OCI-LY3 (cell line): ENCODE measurements around the gene EHBP1L1.
A peak's percentile ranks its signal among the peaks of the same experiment; 100 is the strongest.
"Not testable (repeated sequence)": the region's sequence is repeated elsewhere in the genome, so short reads cannot be mapped to it uniquely, and the experiment has no call there.

Experiments
- H2AFZ ChIP-seq: fragments of 200-600, 300-600 bp; shearing (Covaris generic); 2 replicates; pipeline ENCODE4 v1.6.0; 2014; ENCODE audit warnings: antibody characterized with exemption, low read depth, low read length
- H3K27ac ChIP-seq: fragments of 200-600, 300-600 bp; sonication (generic); 2 replicates; pipeline ENCODE4 v1.5.1; 2014; ENCODE audit warnings: mild to moderate bottlenecking, low read length, moderate library complexity, mixed read lengths
- H3K27me3 ChIP-seq: fragments of 200-600, 300-600 bp; sonication (generic); 2 replicates; pipeline ENCODE4 v1.6.1; 2014; ENCODE audit warnings: low read depth, low read length, mixed read lengths
- H3K36me3 ChIP-seq: fragments of 200-600, 300-600 bp; sonication (generic); replicated peaks from 2 replicates; pipeline ENCODE3; 2014; ENCODE audit warnings: low read depth, low read length, mixed read lengths
- H3K4me1 ChIP-seq: fragments of 300-600, 200-600 bp; sonication (generic); 2 replicates; pipeline ENCODE4 v1.6.1; 2014; ENCODE audit warnings: low read length, mixed read lengths
- H3K4me2 ChIP-seq: fragments of 200-600, 300-600 bp; sonication (generic); 2 replicates; pipeline ENCODE4 v1.6.1; 2014; ENCODE audit warnings: low read length, mixed read lengths
- H3K4me3 ChIP-seq: fragments of 300-600, 200-600 bp; sonication (generic); 2 replicates; pipeline ENCODE4 v1.5.1; 2014; ENCODE audit warnings: antibody characterized with exemption, mild to moderate bottlenecking, low read length, moderate library complexity
- H3K79me2 ChIP-seq: fragments of 300-600, 200-600 bp; shearing (Covaris generic); 2 replicates; pipeline ENCODE4 v1.6.1; 2014; ENCODE audit warnings: mild to moderate bottlenecking, low read length, mixed read lengths
- H3K9ac ChIP-seq: fragments of 300-600, 200-600 bp; shearing (Covaris generic); 2 replicates; pipeline ENCODE4 v1.6.0; 2014; ENCODE audit warnings: mild to moderate bottlenecking, low read length, moderate library complexity
- H3K9me3 ChIP-seq: fragments of 200-600, 300-600 bp; shearing (Covaris generic); 2 replicates; pipeline ENCODE4 v1.6.1; 2014; ENCODE audit warnings: low read length, mixed read lengths; ENCODE audit not compliant: insufficient read depth
- H4K20me1 ChIP-seq: fragments of 200-600, 300-600 bp; sonication (generic); 2 replicates; pipeline ENCODE4 v1.6.1; 2016; ENCODE audit warnings: low read length, mixed read lengths; ENCODE audit not compliant: insufficient read depth
- EZH2phosphoT487 ChIP-seq: fragments of 200-600 bp; shearing (Covaris generic); IDR thresholded peaks from 2 replicates; pipeline ENCODE4 v1.6.1; 2018; ENCODE audit warnings: antibody characterized with exemption, mixed run types, low read depth
- TF ChIP-seq, protein P1 (sequence below): fragments of 200-600, 300-600 bp; sonication (generic); IDR thresholded peaks from 2 replicates; pipeline ENCODE4 v1.5.1; 2014; ENCODE audit warnings: antibody characterized with exemption, low read length, low read depth

EHBP1L1 gene

DNA sequence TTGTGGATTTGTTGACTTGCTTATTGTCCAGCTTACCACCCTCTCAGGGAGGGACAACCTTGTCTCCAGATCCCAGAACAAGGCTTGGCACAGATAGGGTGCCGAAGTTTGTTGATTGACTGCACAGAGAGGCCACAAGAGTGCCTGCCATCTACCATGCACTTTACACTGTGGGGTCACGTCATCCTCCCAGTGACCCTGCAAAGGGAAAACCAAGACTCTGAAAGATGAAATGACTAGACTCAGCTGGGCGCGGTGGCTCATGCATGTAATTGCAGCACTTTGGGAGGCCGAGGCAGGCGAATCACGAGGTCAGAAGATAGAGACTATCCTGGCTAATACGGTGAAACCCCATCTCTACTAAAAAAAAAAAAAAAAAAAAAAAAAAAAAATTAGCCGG, 13.1 kb upstream of the EHBP1L1 start:
- peaks cover 14% of the 10 kb centered on the region for H3K4me1 ChIP-seq
- H3K4me2 ChIP-seq = peak overlapping the region; percentile 79
- peaks cover 2% of the 10 kb centered on the region for H3K79me2 ChIP-seq
- H2AFZ ChIP-seq = peak overlapping the region; percentile 74; the same call in 1 of the 2 replicates
- peaks cover 9% of the 10 kb centered on the region for H3K27me3 ChIP-seq
- TF ChIP-seq, protein P1, sequence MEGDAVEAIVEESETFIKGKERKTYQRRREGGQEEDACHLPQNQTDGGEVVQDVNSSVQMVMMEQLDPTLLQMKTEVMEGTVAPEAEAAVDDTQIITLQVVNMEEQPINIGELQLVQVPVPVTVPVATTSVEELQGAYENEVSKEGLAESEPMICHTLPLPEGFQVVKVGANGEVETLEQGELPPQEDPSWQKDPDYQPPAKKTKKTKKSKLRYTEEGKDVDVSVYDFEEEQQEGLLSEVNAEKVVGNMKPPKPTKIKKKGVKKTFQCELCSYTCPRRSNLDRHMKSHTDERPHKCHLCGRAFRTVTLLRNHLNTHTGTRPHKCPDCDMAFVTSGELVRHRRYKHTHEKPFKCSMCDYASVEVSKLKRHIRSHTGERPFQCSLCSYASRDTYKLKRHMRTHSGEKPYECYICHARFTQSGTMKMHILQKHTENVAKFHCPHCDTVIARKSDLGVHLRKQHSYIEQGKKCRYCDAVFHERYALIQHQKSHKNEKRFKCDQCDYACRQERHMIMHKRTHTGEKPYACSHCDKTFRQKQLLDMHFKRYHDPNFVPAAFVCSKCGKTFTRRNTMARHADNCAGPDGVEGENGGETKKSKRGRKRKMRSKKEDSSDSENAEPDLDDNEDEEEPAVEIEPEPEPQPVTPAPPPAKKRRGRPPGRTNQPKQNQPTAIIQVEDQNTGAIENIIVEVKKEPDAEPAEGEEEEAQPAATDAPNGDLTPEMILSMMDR = no peak
- no peak for TF ChIP-seq EZH2phosphoT487
- H3K27ac ChIP-seq = no peak overlapping the region
- H4K20me1 ChIP-seq = no peaks in the 10 kb centered on the region
- peak overlapping the region; percentile 56 for H3K4me3 ChIP-seq
- no peak overlapping the region for H3K9ac ChIP-seq
- peaks cover 5% of the 10 kb centered on the region for H3K36me3 ChIP-seq
- H3K9me3 ChIP-seq = no peaks in the 10 kb centered on the region

DNA sequence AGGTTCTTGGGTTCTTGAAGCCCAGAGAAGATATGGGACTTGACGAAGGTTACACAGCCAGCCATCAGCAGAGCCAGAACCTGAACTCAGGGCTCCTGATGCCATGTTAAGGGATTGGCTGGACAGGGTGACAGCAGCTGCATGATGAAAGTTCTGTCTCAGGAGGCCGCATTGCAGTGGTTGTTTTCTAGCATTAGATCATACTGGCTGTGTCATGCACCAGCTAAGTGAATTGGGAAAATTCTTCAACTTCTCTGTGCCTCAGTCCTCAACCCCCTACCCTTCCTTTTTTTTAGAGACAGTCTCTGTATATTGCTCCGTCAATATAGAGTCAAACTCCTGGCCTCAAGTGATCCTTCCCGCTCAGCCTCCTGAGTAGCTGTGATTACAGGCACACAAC, 12.3 kb upstream of the EHBP1L1 start:
- peaks cover 10% of the 10 kb centered on the region for H3K79me2 ChIP-seq
- no peak overlapping the region for H2AFZ ChIP-seq

DNA sequence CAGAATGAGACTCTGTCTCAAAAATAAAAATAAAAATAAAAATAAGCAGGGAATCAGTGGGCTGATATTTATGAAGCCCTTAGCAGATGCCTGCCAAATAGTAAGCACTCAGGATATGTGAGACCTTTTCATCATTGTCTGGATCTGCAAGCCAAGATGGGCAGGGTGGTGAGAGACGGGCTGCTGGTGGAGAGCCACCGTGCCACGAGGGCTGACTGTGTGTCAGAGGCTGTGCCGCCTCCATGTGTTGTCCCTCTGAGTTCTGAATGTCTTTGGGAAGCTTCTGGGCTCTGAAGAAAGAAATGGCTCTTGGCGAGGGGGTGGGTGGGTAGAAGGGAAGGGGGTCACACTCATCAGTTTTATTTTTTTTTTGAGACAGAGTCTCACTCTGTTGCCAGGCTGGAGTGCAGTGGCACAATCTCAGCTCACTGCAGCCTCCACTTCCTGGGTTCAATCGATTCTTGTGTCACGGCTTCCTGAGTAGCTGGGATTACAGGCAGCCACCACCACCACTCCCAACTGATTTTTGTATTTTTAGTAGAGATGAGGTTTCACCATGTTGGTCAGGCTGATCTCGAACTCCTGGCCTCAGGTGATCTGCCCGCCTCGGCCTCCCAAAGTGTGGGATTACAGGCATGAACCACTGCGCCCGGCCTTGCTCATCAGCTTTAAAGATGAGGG, 10.8 kb upstream of the EHBP1L1 start:
- not testable (repeated sequence) for H3K4me3 ChIP-seq, H4K20me1 ChIP-seq, H2AFZ ChIP-seq, H3K27ac ChIP-seq, H3K9me3 ChIP-seq, H3K4me2 ChIP-seq, H3K9ac ChIP-seq, H3K27me3 ChIP-seq
- H3K79me2 ChIP-seq = peaks cover 21% of the 10 kb centered on the region
- peaks cover 14% of the 10 kb centered on the region for H3K4me1 ChIP-seq
- peaks cover 12% of the 10 kb centered on the region for H3K36me3 ChIP-seq

More for the DNA sequence above, 12.3 kb upstream of the EHBP1L1 start:
- H3K36me3 ChIP-seq = peaks cover 9% of the 10 kb centered on the region
- H3K4me2 ChIP-seq = peak overlapping the region; percentile 79
- peaks cover 9% of the 10 kb centered on the region for H3K27me3 ChIP-seq
- no peak for TF ChIP-seq EZH2phosphoT487
- TF ChIP-seq, protein P1 = no peak
- H4K20me1 ChIP-seq = no peaks in the 10 kb centered on the region
- H3K27ac ChIP-seq = no peak overlapping the region
- no peaks in the 10 kb centered on the region for H3K9me3 ChIP-seq
- peaks cover 16% of the 10 kb centered on the region for H3K4me1 ChIP-seq
- H3K4me3 ChIP-seq = no peak overlapping the region; the same call in 1 of the 2 replicates
- no peak overlapping the region for H3K9ac ChIP-seq

DNA sequence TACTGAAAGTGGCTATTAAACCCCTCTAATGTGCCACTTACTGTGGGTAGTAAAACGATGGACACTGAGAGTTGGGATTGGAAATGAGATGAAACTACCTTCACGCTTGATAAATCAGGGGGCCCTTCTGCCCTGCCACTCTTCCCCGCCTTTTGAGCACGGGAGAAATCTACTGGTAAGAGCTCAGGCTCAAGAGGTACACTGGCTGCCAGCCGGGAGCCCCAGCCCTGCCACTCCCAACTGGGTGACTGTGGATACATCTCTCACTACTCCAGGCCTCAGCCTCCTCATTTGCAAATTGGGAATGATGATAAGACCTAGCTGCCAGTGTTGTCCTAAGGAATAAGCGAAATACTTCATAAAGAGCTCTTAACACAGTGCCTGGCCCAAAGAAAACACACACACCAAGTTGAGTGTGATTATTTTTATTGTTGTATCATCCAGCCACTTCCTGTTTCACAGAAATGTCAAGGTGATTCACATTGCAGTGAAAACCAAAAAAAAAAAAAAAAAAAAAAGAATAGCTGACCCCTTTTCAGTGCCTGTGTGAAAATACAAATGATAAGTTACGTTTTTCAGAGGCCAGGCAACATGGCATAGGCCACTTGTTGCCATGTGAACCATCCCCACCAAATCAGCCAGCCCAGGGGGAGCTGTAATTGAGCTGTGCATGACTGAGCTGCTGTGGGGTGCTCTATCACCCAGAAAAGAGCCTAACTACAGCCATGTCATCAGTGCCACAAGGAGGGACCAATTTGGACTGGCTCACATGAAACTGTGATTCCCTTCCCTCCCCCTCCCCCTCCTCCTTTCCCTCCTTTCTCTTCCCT, 10.0 kb upstream of the EHBP1L1 start:
- Histone ChIP-seq H3K27me3 (no peaks in the 10 kb centered on the region), H3K36me3 (peaks cover 12% of the 10 kb centered on the region), H3K4me3 (no peak overlapping the region), H3K27ac (no peak overlapping the region), H3K9me3 (no peaks in the 10 kb centered on the region), H3K9ac (no peak overlapping the region), H2AFZ (no peak overlapping the region), H4K20me1 (no peaks in the 10 kb centered on the region), H3K79me2 (peaks cover 27% of the 10 kb centered on the region), H3K4me2 (no peak overlapping the region), H3K4me1 (peaks cover 14% of the 10 kb centered on the region)
- TF ChIP-seq EZH2phosphoT487 = no peak
- TF ChIP-seq, protein P1 = no peak
